ENCODE results near the gene NDNF. TPM values are rescaled to one million over a fixed set of nuclear protein-coding genes. Genes with fewer than 3 reads are reported as not detected.

The NDNF gene, protein sequence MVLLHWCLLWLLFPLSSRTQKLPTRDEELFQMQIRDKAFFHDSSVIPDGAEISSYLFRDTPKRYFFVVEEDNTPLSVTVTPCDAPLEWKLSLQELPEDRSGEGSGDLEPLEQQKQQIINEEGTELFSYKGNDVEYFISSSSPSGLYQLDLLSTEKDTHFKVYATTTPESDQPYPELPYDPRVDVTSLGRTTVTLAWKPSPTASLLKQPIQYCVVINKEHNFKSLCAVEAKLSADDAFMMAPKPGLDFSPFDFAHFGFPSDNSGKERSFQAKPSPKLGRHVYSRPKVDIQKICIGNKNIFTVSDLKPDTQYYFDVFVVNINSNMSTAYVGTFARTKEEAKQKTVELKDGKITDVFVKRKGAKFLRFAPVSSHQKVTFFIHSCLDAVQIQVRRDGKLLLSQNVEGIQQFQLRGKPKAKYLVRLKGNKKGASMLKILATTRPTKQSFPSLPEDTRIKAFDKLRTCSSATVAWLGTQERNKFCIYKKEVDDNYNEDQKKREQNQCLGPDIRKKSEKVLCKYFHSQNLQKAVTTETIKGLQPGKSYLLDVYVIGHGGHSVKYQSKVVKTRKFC
- total RNA-seq (24.5 TPM), polyA plus RNA-seq (22.2 TPM)

DNA sequence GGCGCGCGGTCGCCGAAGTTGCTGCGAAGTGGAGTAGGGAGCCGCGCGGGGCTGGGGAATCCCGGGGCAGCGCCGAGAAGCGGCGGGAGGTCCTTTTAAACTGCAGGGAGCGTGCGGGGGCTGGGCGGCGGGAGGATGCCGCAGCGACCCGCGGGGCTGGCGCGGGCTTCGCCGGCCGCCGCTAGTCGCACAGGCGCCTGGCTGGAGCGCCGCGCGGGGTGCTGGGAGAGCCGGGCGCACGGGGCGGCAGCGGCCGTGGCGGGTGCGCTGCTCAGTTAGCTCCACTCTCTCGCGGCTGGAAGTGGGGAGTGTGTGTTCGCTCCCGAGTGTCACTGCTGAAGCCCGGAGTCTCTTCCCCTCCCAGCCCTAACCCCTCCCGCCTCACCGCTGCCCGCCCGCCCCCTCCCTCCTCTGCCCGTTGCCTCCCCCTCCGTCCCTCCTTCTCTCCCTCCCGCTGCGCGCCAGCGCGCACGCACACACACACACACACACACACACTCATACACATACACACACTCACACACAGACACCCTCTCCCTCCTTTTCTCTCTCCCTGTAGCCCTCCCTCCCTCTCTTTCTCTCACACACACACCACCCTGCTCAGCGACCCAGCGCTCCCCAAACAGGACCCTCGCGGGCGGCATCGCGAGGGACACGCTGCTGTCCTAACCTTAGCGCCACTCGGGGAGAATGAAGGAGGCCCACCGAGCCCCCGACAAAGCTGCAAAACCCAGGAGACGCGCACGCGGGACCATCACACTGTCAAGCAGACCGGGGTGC is at the start of gene NDNF:
Gene NDNF (minus strand): TSS at position 312 of the 780 bp plus-strand sequence. CDS start 26,698 bp downstream, outside the sequence.
- Histone ChIP-seq H3K36me3 (ENCODE audit: insufficient read depth) (no peaks in the 10 kb centered on the region), H3K27ac (ENCODE audit: low read depth) (peak within 1 kb of the TSS; percentile 53), H3K4me3 (ENCODE audit: low read depth, low read length) (peak within 1 kb of the TSS; percentile 76), H3K4me1 (ENCODE audit: insufficient read depth) (no peaks in the 10 kb centered on the region)
- peak; percentile 21 for DNase-seq (ENCODE audit: extremely low spot score)
- under 1% methylated on average over 74 of the region's 76 CpGs for WGBS

DNA sequence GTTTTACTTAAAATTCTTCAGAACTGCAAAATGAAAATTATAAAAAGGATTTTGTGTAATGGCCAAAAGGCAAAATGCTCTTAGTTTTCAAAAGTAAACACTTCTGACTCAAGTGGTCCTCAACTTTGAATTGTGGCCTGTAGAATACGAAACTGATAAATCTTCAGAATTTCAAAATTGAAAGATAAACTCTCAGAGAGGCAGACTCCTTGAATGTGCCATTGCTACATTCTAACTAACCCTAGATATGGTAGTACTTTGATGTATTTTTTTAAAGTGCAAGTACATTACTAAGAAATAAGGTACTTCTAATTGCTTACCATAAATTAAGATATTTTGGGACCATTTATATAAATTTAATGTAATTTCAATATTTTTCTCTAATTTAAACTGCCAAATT is 47.4 kb upstream of the NDNF start:
- no peak for DNase-seq (ENCODE audit: extremely low spot score)
- H3K4me3 ChIP-seq (ENCODE audit: low read depth, low read length): no peak overlapping the region
- 71% methylated on average over 1 of the region's 1 CpG for WGBS

DNA sequence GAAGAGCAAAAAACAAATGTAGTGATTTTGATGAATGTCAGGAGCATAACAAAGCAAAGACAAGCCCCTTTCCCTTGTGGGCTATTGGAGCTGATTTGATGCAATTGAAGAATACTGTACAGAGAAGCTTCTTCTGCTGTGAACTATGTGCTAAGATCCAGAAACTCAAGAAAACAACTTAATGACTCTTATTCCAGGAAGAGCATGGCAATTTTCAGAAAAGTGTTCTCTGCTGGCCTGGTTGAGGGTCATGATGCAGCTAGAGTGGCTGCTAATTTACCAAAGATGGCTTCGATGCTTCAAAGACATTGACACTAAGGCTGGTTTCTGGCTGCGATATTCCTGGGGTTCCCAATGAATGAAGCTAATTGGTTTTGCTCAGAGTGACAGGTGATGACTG is 46.0 kb upstream of the NDNF start:
- 74% methylated on average over 2 of the region's 2 CpGs for WGBS
- Histone ChIP-seq H3K4me1 (ENCODE audit: insufficient read depth) (no peaks in the 10 kb centered on the region), H3K36me3 (ENCODE audit: insufficient read depth) (no peaks in the 10 kb centered on the region), H3K27ac (ENCODE audit: low read depth) (no peak overlapping the region), H3K4me3 (ENCODE audit: low read depth, low read length) (no peak overlapping the region)
- DNase-seq (ENCODE audit: extremely low spot score): no peak

More for the DNA sequence above, 47.4 kb upstream of the NDNF start:
- H3K36me3 ChIP-seq (ENCODE audit: insufficient read depth): no peaks in the 10 kb centered on the region
- no peak overlapping the region for H3K27ac ChIP-seq (ENCODE audit: low read depth)
- H3K4me1 ChIP-seq (ENCODE audit: insufficient read depth): no peaks in the 10 kb centered on the region

DNA sequence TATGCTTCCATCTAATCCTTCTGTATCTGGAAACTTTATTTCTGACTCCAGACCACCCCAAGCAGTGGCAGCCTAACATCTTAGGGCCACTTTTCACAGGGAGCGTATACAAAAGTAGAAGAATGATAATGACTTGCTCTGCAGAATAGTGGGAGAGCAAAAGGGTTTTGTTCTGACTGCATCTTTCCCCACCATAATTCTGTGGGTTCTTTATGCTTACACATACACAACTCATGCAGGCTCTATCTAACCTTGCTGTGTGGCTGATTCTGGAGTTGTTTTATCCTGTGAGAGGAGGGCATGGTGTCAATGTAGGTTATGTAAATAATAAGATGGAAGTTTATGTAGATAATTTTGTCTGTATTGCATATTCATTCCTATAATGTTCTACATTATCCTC is 42.4 kb upstream of the NDNF start:
- no peak for DNase-seq (ENCODE audit: extremely low spot score)
- H3K36me3 ChIP-seq (ENCODE audit: insufficient read depth): no peaks in the 10 kb centered on the region
- H3K4me3 ChIP-seq (ENCODE audit: low read depth, low read length): no peak overlapping the region
- WGBS: 85% methylated on average over 1 of the region's 1 CpG
- no peak overlapping the region for H3K27ac ChIP-seq (ENCODE audit: low read depth)
- H3K4me1 ChIP-seq (ENCODE audit: insufficient read depth): no peaks in the 10 kb centered on the region

DNA sequence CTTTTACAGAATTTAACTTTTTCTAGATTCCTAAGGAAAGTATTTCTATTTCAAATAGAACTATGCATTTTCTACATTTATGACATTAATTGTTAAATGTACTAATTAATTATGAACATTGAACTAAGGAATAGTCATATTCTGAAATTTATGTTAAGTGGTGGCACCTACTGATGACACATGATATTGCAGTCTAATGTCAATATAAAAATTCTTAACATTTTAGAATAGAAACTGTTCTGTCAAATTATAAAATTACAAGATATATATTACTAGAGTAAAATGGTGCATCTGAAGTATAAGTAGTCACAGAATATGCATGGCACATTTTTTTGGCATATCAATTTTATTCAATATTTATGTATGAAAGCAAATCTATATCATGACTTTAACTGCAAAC is 40.2 kb upstream of the NDNF start:
- Histone ChIP-seq H3K4me1 (ENCODE audit: insufficient read depth) (no peaks in the 10 kb centered on the region), H3K27ac (ENCODE audit: low read depth) (no peak overlapping the region), H3K36me3 (ENCODE audit: insufficient read depth) (no peaks in the 10 kb centered on the region), H3K4me3 (ENCODE audit: low read depth, low read length) (no peak overlapping the region)
- no peak for DNase-seq (ENCODE audit: extremely low spot score)

DNA sequence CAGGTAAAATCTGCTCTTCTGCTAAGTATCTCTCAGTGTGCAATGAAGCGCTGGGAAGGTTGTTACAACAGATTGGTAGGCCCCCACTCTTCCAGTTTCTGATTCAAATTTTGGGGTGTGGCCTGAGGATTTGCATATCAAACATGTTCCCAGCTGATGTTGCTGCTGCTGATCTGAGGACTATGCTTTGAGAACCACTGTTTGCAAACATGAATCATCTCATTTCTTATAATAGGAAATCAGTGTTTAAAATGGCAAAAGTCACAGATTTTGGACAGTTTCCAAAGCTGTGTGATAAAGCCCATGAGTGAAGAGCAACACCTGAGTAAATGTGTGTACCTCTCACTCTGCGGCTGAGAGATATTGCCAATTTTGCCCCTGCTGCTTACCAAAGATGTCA is 36.2 kb upstream of the NDNF start:
- H3K4me1 ChIP-seq (ENCODE audit: insufficient read depth): no peaks in the 10 kb centered on the region
- DNase-seq (ENCODE audit: extremely low spot score): no peak
- 91% methylated on average over 2 of the region's 2 CpGs for WGBS
- H3K36me3 ChIP-seq (ENCODE audit: insufficient read depth): no peaks in the 10 kb centered on the region
- H3K4me3 ChIP-seq (ENCODE audit: low read depth, low read length): no peak overlapping the region
- no peak overlapping the region for H3K27ac ChIP-seq (ENCODE audit: low read depth)

DNA sequence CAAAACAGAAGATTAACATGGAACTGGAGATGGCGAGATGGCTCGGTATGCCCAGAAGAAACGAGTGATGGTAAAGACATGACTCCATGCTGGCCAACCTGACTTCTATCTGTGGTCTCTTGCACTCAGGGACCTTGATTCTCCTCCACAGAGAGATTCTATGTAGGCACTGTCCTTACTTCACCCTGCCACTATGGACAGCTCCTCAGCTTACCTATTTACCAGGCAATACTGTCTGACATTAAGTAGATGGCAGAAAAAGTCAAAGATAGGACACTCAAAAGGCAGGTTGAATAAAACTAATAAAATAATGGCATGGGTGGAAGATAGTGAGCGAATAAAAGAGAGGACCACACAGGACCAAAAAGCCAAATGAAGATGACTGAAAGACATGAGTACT is 35.2 kb upstream of the NDNF start:
- no peak overlapping the region for H3K27ac ChIP-seq (ENCODE audit: low read depth)
- H3K4me3 ChIP-seq (ENCODE audit: low read depth, low read length): no peak overlapping the region
- no peak for DNase-seq (ENCODE audit: extremely low spot score)
- H3K4me1 ChIP-seq (ENCODE audit: insufficient read depth): no peaks in the 10 kb centered on the region
- 93% methylated on average over 4 of the region's 4 CpGs for WGBS
- no peaks in the 10 kb centered on the region for H3K36me3 ChIP-seq (ENCODE audit: insufficient read depth)

DNA sequence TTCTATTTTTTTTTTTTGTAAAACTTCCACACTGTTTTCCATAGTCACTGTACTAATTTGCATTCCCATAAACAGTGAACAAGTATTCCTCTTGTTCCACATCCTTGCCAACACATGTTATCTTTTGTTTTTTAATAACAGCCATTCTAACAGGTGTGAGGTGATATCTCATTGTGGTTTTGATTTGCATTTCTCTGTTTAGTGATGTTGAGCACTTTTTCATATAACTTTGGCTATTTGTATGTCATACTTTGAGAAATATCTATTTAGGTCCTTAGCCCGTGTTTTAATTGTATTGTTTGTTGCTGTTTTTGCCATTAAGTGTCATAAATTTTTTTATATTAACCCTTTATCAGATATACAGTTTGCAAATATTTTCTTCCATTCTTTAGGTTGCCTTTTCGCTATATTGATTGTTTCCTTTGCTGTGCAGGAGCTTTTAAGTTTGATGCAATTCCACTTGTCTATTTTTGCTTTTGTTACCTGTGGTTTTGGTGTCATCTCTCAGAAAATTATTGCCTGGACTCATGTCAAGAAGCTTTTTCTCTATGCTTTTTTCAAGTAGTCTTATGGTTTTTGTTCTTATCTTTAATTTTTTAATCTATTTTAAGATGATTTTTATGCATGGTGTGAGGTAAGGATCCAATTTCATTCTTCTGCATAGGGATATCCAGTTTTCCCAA is 27.9 kb upstream of the NDNF start:
- H3K4me3 ChIP-seq (ENCODE audit: low read depth, low read length): no peak overlapping the region
- no peak overlapping the region for H3K27ac ChIP-seq (ENCODE audit: low read depth)
- no peak for DNase-seq (ENCODE audit: extremely low spot score)
- no peaks in the 10 kb centered on the region for H3K4me1 ChIP-seq (ENCODE audit: insufficient read depth)
- no peaks in the 10 kb centered on the region for H3K36me3 ChIP-seq (ENCODE audit: insufficient read depth)
- WGBS: 78% methylated on average over 2 of the region's 2 CpGs

DNA sequence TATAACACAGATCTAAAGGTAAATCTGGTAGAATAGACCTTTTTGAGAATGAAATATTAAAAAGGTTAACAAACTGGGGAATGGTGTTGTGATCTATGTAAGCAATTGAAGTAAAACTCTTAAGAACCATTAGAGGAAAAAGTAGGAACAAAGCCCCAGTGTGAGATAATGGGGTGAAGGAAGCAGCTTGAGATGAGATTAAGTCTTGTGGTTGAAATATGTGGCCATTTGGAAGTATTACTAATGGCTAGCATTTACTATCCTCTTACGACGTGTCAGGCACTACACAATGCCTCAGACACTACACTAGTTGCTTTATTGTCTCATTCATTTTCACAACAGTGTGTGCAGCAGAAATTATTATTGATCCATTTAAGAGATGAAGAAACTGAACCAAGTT is 25.9 kb upstream of the NDNF start:
- no peaks in the 10 kb centered on the region for H3K36me3 ChIP-seq (ENCODE audit: insufficient read depth)
- 69% methylated on average over 2 of the region's 2 CpGs for WGBS

DNA sequence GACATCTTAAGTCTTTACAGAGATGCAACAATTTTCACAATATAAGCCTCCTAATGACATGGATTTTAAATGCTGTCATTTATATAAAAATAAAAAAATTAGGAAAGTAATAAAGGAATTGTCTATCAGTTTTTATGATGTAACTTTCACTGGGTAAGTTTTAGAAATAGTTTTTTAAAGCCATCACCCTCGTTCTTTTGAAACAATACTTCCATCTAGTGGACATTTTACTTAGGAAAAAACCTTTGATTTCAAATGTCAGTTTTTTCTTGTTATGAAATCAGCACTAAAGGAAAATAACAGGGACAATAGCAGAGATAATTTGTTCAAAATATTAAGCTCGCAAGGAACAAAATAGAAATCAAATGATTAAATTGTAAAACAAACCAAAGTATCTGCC is 24.3 kb upstream of the NDNF start:
- no peak overlapping the region for H3K27ac ChIP-seq (ENCODE audit: low read depth)
- no peaks in the 10 kb centered on the region for H3K36me3 ChIP-seq (ENCODE audit: insufficient read depth)
- no peak overlapping the region for H3K4me3 ChIP-seq (ENCODE audit: low read depth, low read length)
- H3K4me1 ChIP-seq (ENCODE audit: insufficient read depth): no peaks in the 10 kb centered on the region
- WGBS: 21% methylated on average over 2 of the region's 2 CpGs
- DNase-seq (ENCODE audit: extremely low spot score): peak; percentile 4

More for the DNA sequence above, 25.9 kb upstream of the NDNF start:
- no peak for DNase-seq (ENCODE audit: extremely low spot score)
- no peak overlapping the region for H3K4me3 ChIP-seq (ENCODE audit: low read depth, low read length)
- H3K27ac ChIP-seq (ENCODE audit: low read depth): no peak overlapping the region
- no peaks in the 10 kb centered on the region for H3K4me1 ChIP-seq (ENCODE audit: insufficient read depth)

DNA sequence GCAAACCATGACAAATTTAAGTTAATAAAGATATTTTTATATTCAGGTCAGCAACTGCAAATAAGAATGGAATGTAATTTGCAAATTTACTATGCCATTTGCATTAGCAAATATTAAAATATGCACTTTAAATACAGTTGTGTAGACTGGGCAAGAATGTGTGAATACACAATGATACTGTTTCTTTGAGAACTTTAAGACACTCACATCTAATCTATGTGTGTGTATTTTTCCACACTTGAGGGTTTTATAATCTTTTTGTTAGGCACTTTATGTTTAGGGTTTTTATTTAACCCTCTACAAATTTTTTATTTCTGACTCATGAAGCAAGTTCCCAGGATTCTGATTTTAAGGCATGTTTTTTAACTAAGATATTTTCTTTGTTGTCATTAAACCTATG is 23.9 kb upstream of the NDNF start:
- Histone ChIP-seq H3K4me1 (ENCODE audit: insufficient read depth) (no peaks in the 10 kb centered on the region), H3K4me3 (ENCODE audit: low read depth, low read length) (no peak overlapping the region), H3K36me3 (ENCODE audit: insufficient read depth) (no peaks in the 10 kb centered on the region), H3K27ac (ENCODE audit: low read depth) (no peak overlapping the region)
- DNase-seq (ENCODE audit: extremely low spot score): no peak

DNA sequence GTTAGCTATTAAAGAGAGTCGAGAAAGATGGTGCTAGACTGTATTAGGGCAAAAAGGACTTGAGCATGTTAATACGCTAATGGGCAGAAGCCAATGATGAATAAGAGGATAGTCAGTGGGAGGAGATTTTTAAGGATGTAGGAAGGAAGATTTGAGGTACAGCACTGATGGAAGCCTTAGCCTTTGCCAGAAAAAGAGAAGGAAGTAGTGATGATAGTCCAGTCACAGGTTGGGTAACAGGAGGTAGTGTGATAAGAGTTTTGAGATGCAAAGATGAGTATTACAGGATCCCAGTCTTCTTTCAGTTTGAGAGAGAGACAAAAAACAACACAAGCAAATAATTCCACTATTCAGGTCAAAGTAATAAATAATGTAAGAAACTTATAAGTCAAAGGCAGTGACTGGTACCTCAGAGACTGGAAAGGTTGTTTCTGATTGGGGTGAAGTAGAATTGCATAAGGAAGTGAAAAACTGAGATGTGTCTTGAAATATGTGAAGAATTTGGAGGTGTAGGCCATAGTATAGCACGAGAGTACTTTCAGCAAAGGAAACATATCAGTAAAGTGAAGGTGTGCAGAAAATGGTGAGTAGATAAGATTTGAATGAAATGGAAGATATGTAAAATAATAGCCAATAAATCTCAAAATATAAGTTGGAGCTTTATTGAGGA is 22.1 kb upstream of the NDNF start:
- no peak for DNase-seq (ENCODE audit: extremely low spot score)
- WGBS: 83% methylated on average over 3 of the region's 3 CpGs
- Histone ChIP-seq H3K4me3 (ENCODE audit: low read depth, low read length) (no peak overlapping the region), H3K36me3 (ENCODE audit: insufficient read depth) (no peaks in the 10 kb centered on the region), H3K4me1 (ENCODE audit: insufficient read depth) (no peaks in the 10 kb centered on the region), H3K27ac (ENCODE audit: low read depth) (no peak overlapping the region)

DNA sequence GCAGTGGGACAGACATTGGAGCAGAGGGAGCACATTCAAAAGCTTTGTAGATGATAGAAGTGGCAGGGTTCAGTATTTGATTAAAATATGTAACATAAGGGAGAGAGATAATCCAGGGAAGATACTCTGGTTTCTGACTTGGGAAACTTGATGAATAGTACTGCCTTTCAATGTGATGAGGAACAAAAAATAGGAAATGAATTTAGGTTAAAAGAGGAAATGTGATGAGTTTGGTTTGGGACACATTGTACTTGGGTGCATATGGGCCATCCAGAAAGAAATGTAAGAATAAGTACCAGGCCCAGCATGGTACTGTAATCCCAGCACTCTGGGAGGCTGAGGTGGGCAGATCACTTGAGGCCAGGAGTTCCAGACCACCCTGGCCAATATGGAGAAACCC is 20.9 kb upstream of the NDNF start:
- no peak overlapping the region for H3K4me3 ChIP-seq (ENCODE audit: low read depth, low read length)
- H3K4me1 ChIP-seq (ENCODE audit: insufficient read depth): no peaks in the 10 kb centered on the region
- no peaks in the 10 kb centered on the region for H3K36me3 ChIP-seq (ENCODE audit: insufficient read depth)
- H3K27ac ChIP-seq (ENCODE audit: low read depth): no peak overlapping the region
- no peak for DNase-seq (ENCODE audit: extremely low spot score)

Data from urinary bladder (tissue), 4 donors.